ENCODE measurements around the gene FOXP1.

FOXP1 gene

DNA sequence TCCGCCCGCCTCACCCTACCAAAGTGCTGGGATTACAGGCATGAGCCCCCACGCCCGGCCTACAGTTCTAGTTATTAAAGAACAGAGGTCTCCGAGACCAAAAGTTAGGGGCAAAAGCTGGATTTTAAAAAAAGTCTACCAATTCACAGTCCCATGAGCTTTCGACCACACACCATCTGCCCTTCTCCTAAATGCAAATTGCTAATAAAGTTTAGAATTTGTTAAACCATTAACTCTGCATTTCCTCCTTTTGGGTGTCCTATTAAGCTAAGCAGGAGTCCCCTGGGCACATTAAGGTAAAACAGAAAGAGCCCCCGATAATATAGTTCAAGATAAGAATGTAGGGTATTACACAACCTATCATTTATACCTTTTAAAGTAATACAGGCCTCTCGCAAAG is 322.7 kb downstream of the FOXP1 start:
- Histone ChIP-seq H3K9ac (ENCODE audit: low read depth in 1 of 2, low read length in 2 of 2) (no peak overlapping the region), H3K36me3 (ENCODE audit: control insufficient read depth in 1 of 2, insufficient read depth in 2 of 2, low read length in 2 of 2) (no peaks in the 10 kb centered on the region), H3K4me3 (ENCODE audit: low read depth in 1 of 2, low read length in 2 of 2) (no peak overlapping the region), H3K9me3 (ENCODE audit: control insufficient read depth in 1 of 2, low read length in 2 of 2) (no peaks in the 10 kb centered on the region), H3K27me3 (ENCODE audit: control insufficient read depth in 1 of 2, insufficient read depth in 2 of 2, low read length in 2 of 2) (no peaks in the 10 kb centered on the region), H3K27ac (ENCODE audit: low read depth, low read length) (no peak overlapping the region), H3K4me1 (ENCODE audit: control insufficient read depth in 1 of 2, insufficient read depth in 2 of 2, low read length in 2 of 2) (peaks cover 0 to 22% of the 10 kb centered on the region in 2 donors)

DNA sequence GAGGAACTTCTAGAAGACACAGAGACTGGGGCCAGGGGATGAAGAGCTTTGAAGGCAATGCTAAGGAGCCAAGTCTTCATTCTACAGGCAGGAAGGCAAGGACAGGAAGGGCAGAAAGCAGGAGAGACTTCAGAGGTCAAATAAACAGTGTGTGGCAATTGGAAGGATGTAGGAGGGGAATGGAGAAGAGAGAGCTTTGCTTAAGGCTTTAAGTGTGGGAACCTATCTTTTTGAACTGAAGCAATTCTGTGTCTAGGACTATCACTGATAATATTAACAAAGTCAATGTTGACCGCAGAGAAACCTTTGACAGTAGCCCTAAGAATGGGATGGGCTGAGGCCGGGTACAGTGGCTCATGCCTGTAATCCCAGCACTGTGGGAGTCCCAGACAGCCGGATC is 325.0 kb downstream of the FOXP1 start:
- H3K9ac ChIP-seq (ENCODE audit: low read depth in 1 of 2, low read length in 2 of 2), result no peak overlapping the region
- H3K9me3 ChIP-seq (ENCODE audit: control insufficient read depth in 1 of 2, low read length in 2 of 2), result no peaks in the 10 kb centered on the region
- H3K27ac ChIP-seq (ENCODE audit: low read depth, low read length), result no peak overlapping the region
- no peak overlapping the region for H3K4me3 ChIP-seq (ENCODE audit: low read depth in 1 of 2, low read length in 2 of 2)
- no peaks in the 10 kb centered on the region for H3K36me3 ChIP-seq (ENCODE audit: control insufficient read depth in 1 of 2, insufficient read depth in 2 of 2, low read length in 2 of 2)
- no peaks in the 10 kb centered on the region for H3K27me3 ChIP-seq (ENCODE audit: control insufficient read depth in 1 of 2, insufficient read depth in 2 of 2, low read length in 2 of 2)
- H3K4me1 ChIP-seq (ENCODE audit: control insufficient read depth in 1 of 2, insufficient read depth in 2 of 2, low read length in 2 of 2), result peaks cover 4 to 21% of the 10 kb centered on the region in 2 donors

DNA sequence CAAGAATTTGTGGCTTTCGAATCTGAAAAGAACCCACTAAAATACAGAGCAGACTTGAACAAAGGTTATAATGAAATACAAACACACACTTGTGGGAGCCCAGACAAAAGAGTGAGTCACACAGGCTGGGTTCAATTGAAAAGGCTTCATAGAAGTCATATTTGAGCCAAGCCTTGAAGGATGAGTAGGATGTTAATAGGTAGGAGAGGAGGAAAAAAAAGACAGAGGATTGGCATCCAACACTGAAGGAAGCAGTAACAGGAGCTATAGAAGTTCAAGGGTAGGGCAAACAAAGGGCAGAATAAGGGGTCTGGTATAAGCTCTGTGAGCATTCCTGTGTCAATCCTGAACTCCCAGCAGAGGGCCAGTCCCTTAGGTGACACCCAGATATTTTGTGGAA is 325.4 kb downstream of the FOXP1 start:
- Histone ChIP-seq H3K27ac (ENCODE audit: low read depth, low read length) (no peak overlapping the region), H3K9me3 (ENCODE audit: control insufficient read depth in 1 of 2, low read length in 2 of 2) (no peaks in the 10 kb centered on the region), H3K9ac (ENCODE audit: low read depth in 1 of 2, low read length in 2 of 2) (no peak overlapping the region), H3K27me3 (ENCODE audit: control insufficient read depth in 1 of 2, insufficient read depth in 2 of 2, low read length in 2 of 2) (no peaks in the 10 kb centered on the region), H3K4me3 (ENCODE audit: low read depth in 1 of 2, low read length in 2 of 2) (no peak overlapping the region), H3K36me3 (ENCODE audit: control insufficient read depth in 1 of 2, insufficient read depth in 2 of 2, low read length in 2 of 2) (no peaks in the 10 kb centered on the region), H3K4me1 (ENCODE audit: control insufficient read depth in 1 of 2, insufficient read depth in 2 of 2, low read length in 2 of 2) (peaks cover 4 to 22% of the 10 kb centered on the region in 2 donors)

DNA sequence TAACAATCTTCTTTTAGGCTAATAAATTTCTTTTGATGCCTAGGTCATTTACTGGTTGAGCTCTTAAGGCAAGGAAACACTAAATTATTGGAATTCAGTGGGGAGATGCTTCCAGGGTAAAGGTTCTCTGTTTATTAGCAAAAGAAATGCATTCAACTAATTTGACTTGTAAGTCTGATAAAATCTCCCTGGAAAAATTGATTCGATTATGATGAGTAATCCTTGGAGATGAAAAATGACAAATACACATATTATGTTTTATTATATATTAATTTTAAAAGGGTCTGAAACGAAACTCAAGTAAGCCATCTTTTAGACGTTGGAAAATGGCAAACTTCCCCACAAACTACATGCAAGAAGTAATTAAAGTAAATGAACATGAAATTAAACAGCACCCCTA is 328.0 kb downstream of the FOXP1 start:
- Histone ChIP-seq H3K9me3 (ENCODE audit: control insufficient read depth in 1 of 2, low read length in 2 of 2) (no peaks in the 10 kb centered on the region), H3K4me1 (ENCODE audit: control insufficient read depth in 1 of 2, insufficient read depth in 2 of 2, low read length in 2 of 2) (peaks cover 12 to 29% of the 10 kb centered on the region in 2 donors), H3K27me3 (ENCODE audit: control insufficient read depth in 1 of 2, insufficient read depth in 2 of 2, low read length in 2 of 2) (no peaks in the 10 kb centered on the region), H3K9ac (ENCODE audit: low read depth in 1 of 2, low read length in 2 of 2) (no peak overlapping the region), H3K36me3 (ENCODE audit: control insufficient read depth in 1 of 2, insufficient read depth in 2 of 2, low read length in 2 of 2) (no peaks in the 10 kb centered on the region), H3K4me3 (ENCODE audit: low read depth in 1 of 2, low read length in 2 of 2) (no peak overlapping the region), H3K27ac (ENCODE audit: low read depth, low read length) (no peak overlapping the region)

DNA sequence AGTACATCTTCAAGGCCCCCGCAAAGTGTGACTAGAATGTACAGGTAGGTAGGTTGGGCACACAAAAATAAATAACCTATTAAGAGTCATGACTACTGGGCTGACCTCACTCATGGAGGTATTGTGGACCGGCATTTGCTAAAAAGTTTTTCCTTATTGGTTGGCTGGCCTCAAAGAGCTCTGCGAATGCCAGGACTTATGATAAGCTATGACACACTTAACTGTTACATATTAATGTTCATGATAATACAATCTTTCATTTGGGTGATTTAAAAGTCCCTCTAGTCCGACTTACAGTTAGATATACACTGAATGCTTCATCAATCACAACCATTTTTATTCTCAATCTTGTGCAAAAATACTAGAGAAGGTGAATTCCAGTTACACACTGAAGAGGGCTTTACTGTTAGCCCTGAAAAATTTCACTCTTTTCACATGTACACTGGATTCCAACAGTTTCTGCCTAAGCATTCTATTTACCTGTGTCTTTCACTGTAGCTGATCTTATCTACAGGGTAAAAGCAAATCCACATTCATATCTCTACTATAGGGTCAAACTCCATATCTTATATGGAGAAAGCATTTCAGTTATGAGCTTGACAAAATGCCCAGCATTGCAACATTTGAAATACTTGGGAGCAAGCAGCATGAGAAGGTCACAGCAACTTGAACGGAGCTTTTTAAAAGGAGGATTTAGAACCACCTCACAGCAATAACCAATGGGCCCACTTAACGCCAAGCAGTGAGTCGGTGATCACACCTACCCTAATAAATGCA is 329.1 kb downstream of the FOXP1 start:
- Histone ChIP-seq H3K4me3 (ENCODE audit: low read depth in 1 of 2, low read length in 2 of 2) (peak overlapping the region in 1 of 2 donors; percentile 37), H3K36me3 (ENCODE audit: control insufficient read depth in 1 of 2, insufficient read depth in 2 of 2, low read length in 2 of 2) (no peaks in the 10 kb centered on the region), H3K27me3 (ENCODE audit: control insufficient read depth in 1 of 2, insufficient read depth in 2 of 2, low read length in 2 of 2) (no peaks in the 10 kb centered on the region), H3K27ac (ENCODE audit: low read depth, low read length) (peak overlapping the region; percentile 43), H3K9ac (ENCODE audit: low read depth in 1 of 2, low read length in 2 of 2) (no peak overlapping the region), H3K9me3 (ENCODE audit: control insufficient read depth in 1 of 2, low read length in 2 of 2) (no peaks in the 10 kb centered on the region), H3K4me1 (ENCODE audit: control insufficient read depth in 1 of 2, insufficient read depth in 2 of 2, low read length in 2 of 2) (peaks cover 15 to 31% of the 10 kb centered on the region in 2 donors)

DNA sequence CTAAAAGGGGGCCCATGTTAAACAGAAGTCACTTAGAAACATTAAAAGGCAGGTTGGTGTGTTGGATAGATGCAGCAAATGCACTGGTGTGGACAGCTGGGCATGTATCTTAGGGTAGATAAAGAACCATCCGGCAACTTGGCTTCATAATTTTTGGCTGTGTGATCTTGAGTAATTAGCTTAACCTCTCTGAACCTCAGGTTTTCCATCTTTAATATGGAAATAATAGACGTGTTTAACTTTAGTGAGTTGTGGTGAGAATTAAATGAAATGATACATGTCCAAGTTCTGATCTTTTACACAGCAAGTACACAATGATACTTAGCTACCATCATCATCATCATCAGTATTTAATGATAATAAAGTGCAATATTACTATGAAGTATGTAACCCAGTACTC is 330.4 kb downstream of the FOXP1 start:
- Histone ChIP-seq H3K27me3 (ENCODE audit: control insufficient read depth in 1 of 2, insufficient read depth in 2 of 2, low read length in 2 of 2) (no peaks in the 10 kb centered on the region), H3K4me3 (ENCODE audit: low read depth in 1 of 2, low read length in 2 of 2) (no peak overlapping the region), H3K27ac (ENCODE audit: low read depth, low read length) (no peak overlapping the region), H3K9me3 (ENCODE audit: control insufficient read depth in 1 of 2, low read length in 2 of 2) (no peaks in the 10 kb centered on the region), H3K9ac (ENCODE audit: low read depth in 1 of 2, low read length in 2 of 2) (no peak overlapping the region), H3K4me1 (ENCODE audit: control insufficient read depth in 1 of 2, insufficient read depth in 2 of 2, low read length in 2 of 2) (peaks cover 20 to 31% of the 10 kb centered on the region in 2 donors), H3K36me3 (ENCODE audit: control insufficient read depth in 1 of 2, insufficient read depth in 2 of 2, low read length in 2 of 2) (no peaks in the 10 kb centered on the region)

DNA sequence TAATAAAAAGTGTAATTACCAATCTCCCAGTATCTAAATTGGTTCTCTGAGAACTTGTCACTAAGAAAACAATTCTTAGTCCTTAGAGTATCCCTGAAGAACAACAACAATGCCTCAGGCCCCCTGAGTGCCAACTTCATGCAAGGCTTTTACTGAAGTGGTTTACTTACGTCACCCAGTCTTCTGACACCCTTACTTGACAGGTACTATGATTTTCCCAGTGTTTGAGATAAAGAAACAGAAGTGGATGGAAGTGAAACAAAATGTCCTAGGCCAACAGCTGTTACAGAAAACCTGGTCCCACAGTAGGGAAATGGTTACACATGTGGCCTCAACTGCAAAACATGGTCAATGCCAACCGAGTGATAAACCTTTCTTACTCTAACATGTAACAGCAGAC is 331.1 kb downstream of the FOXP1 start:
- H3K9ac ChIP-seq (ENCODE audit: low read depth in 1 of 2, low read length in 2 of 2), result no peak overlapping the region
- H3K4me3 ChIP-seq (ENCODE audit: low read depth in 1 of 2, low read length in 2 of 2), result no peak overlapping the region
- no peaks in the 10 kb centered on the region for H3K36me3 ChIP-seq (ENCODE audit: control insufficient read depth in 1 of 2, insufficient read depth in 2 of 2, low read length in 2 of 2)
- H3K27ac ChIP-seq (ENCODE audit: low read depth, low read length), result no peak overlapping the region
- H3K4me1 ChIP-seq (ENCODE audit: control insufficient read depth in 1 of 2, insufficient read depth in 2 of 2, low read length in 2 of 2), result peaks cover 20 to 27% of the 10 kb centered on the region in 2 donors
- H3K9me3 ChIP-seq (ENCODE audit: control insufficient read depth in 1 of 2, low read length in 2 of 2), result no peaks in the 10 kb centered on the region
- H3K27me3 ChIP-seq (ENCODE audit: control insufficient read depth in 1 of 2, insufficient read depth in 2 of 2, low read length in 2 of 2), result no peaks in the 10 kb centered on the region

DNA sequence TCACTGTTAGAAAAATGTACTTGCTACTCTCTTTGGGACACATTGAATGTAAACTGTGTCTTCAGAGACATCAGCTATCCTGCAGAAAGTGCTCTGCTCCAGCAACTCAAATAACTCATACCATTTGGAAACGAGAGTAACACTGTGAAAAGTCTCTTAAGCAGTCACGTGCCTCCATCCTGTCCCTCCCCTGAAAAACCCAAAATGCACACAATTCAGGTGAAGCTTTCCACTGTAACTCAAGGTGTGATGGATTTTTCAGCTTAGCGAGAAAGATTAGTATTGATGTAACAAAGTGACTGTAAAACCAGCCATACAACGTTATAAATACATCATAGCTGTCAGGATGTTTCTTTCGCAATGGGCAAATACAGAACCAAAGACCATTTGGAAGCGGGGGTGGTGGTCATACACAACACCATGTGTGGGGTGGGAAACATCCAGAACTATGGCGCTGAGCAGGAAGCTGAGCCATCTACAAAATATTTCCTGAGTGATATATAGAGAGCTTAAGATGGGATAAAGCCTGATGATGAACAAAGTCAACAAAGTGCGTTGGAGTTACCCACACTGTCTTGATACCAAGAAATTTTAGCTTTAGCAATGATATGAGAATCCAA is 332.3 kb downstream of the FOXP1 start:
- no peaks in the 10 kb centered on the region for H3K9me3 ChIP-seq (ENCODE audit: control insufficient read depth in 1 of 2, low read length in 2 of 2)
- peaks cover 24 to 32% of the 10 kb centered on the region in 2 donors for H3K4me1 ChIP-seq (ENCODE audit: control insufficient read depth in 1 of 2, insufficient read depth in 2 of 2, low read length in 2 of 2)
- no peak overlapping the region for H3K4me3 ChIP-seq (ENCODE audit: low read depth in 1 of 2, low read length in 2 of 2)
- no peak overlapping the region for H3K9ac ChIP-seq (ENCODE audit: low read depth in 1 of 2, low read length in 2 of 2)
- no peak overlapping the region for H3K27ac ChIP-seq (ENCODE audit: low read depth, low read length)
- H3K27me3 ChIP-seq (ENCODE audit: control insufficient read depth in 1 of 2, insufficient read depth in 2 of 2, low read length in 2 of 2), result no peaks in the 10 kb centered on the region
- H3K36me3 ChIP-seq (ENCODE audit: control insufficient read depth in 1 of 2, insufficient read depth in 2 of 2, low read length in 2 of 2), result no peaks in the 10 kb centered on the region

DNA sequence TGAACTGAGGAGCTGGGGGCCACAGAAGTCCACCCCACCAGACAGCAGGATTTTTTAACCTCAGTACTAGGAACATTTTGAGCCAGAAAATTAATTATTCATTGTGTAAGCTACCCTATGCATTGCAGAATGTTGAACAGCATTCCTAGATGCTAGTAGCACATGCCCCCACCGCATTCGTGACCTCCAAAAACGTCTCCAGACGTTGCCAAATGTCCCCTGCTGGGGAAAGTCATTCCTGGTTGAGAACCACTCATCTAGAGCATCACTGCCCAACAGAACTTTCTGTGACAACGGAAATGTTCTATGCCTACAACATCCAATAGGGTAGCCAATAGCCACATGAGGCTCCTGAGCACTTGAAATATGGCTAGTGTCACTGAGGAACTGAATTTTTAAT is 333.5 kb downstream of the FOXP1 start:
- Histone ChIP-seq H3K27me3 (ENCODE audit: control insufficient read depth in 1 of 2, insufficient read depth in 2 of 2, low read length in 2 of 2) (no peaks in the 10 kb centered on the region), H3K9ac (ENCODE audit: low read depth in 1 of 2, low read length in 2 of 2) (no peak overlapping the region), H3K9me3 (ENCODE audit: control insufficient read depth in 1 of 2, low read length in 2 of 2) (no peaks in the 10 kb centered on the region), H3K4me1 (ENCODE audit: control insufficient read depth in 1 of 2, insufficient read depth in 2 of 2, low read length in 2 of 2) (peaks cover 35 to 41% of the 10 kb centered on the region in 2 donors), H3K36me3 (ENCODE audit: control insufficient read depth in 1 of 2, insufficient read depth in 2 of 2, low read length in 2 of 2) (no peaks in the 10 kb centered on the region), H3K4me3 (ENCODE audit: low read depth in 1 of 2, low read length in 2 of 2) (no peak overlapping the region), H3K27ac (ENCODE audit: low read depth, low read length) (no peak overlapping the region)

DNA sequence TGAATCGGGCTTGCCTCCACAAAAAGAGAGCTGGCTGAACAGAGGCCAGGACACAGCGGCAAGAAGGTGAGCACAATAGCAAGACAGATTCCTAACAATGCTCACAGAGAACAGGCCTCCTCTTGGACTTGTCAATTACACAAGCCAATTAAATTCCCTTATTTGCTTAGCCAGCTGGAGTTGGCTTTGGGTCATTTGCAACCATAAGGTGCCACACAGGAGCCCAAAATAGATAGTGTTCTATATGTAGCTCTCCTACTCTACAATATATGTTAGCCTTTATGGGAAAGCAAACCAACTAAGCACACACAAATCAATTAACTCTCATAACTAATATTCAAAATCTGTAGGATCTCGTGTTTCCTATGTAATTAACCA is 335.6 kb downstream of the FOXP1 start:
- Histone ChIP-seq H3K27me3 (ENCODE audit: control insufficient read depth in 1 of 2, insufficient read depth in 2 of 2, low read length in 2 of 2) (no peaks in the 10 kb centered on the region), H3K9me3 (ENCODE audit: control insufficient read depth in 1 of 2, low read length in 2 of 2) (no peaks in the 10 kb centered on the region), H3K27ac (ENCODE audit: low read depth, low read length) (no peak overlapping the region), H3K4me3 (ENCODE audit: low read depth in 1 of 2, low read length in 2 of 2) (no peak overlapping the region), H3K36me3 (ENCODE audit: control insufficient read depth in 1 of 2, insufficient read depth in 2 of 2, low read length in 2 of 2) (no peaks in the 10 kb centered on the region), H3K4me1 (ENCODE audit: control insufficient read depth in 1 of 2, insufficient read depth in 2 of 2, low read length in 2 of 2) (peaks cover 38 to 42% of the 10 kb centered on the region in 2 donors), H3K9ac (ENCODE audit: low read depth in 1 of 2, low read length in 2 of 2) (no peak overlapping the region)

Data from duodenal mucosa (tissue), 2 donors.